GM12874 (cell line): Measurements from ENCODE around the gene NREP.

Source experiments
- CTCF ChIP-seq: IDR thresholded peaks from 2 replicates; pipeline ENCODE4 v1.5.1; 2011; ENCODE audit warnings: low read depth, mild to moderate bottlenecking, control low read depth, low read length, moderate library complexity; ENCODE audit not compliant: insufficient read depth

Gene NREP

GRCh38 chr5:111753884-111754589 is 3.0 kb downstream of the NREP start:
- no peak for TF ChIP-seq CTCF

DNA sequence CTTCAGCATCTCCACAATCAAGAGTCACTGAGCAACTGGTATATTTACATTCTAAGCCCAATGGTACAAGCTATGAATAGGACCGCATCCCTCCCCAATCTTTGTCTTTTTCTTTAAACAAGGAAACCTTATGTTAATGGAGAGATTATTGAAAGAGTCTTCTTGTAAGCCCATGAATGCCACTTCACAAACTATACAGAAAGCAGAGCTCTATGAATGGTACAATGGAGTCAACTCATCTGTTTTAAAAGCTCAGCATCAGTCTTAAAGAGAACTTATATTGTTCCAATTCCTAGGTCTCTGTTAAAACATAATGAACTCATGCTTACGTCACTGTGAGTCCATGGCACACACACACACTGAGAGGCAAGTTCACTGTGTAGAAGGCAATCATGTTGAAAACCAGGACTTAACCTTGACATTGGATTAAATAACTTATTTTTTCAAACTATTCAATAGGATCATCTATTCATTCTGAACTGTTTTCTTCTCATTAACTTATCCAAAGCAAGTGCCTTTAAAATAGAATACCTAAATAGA is 4.5 kb downstream of the NREP start:
- no peak for TF ChIP-seq CTCF

GRCh38 chr5:111749303-111750026 is 7.5 kb downstream of the NREP start:
- no peak for TF ChIP-seq CTCF

- TF ChIP-seq CTCF = no peak
Measured at GRCh38 chr5:111748304-111748763, 8.7 kb downstream of the NREP start.

GRCh38 chr5:111747337-111747736 is 9.7 kb downstream of the NREP start:
- TF ChIP-seq CTCF = no peak

DNA sequence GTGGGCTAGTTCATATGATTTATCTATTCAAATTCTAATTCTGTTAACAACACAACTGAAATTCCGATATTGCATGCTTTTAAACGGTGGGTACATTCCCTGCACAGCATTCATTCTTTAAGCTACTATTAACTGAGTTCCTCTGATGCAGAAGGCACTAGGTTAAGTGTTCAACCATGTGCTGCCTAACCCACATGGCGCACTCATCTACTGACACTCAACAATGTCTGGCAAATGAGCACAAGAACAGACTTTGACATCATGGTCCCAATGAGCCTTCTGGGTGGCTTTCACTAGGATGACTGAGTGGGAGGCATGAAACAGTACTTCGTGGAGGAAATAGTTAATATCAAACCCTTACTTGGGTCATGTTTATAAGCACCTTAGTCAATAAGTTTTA is 10.2 kb downstream of the NREP start:
- no peak for TF ChIP-seq CTCF

- TF ChIP-seq CTCF = no peak
Measured at GRCh38 chr5:111745075-111745739, 11.8 kb downstream of the NREP start.
